Femur (tissue), 1 donor: Measurements from ENCODE around the gene CIAO2B.
"Not testable (repeated sequence)": the region's sequence is repeated elsewhere in the genome, so short reads cannot be mapped to it uniquely, and the experiment has no call there.

Experiments used
- DNase-seq: peaks from one replicate; pipeline ENCODE4 v3.0.0-alpha.2; 2017

The CIAO2B gene

GRCh38 chr16:66903544-66904427, 30.4 kb downstream of the CIAO2B start:
- no peak for DNase-seq

GRCh38 chr16:66902648-66903543, 31.3 kb downstream of the CIAO2B start:
- DNase-seq = peak; percentile 60

GRCh38 chr16:66901626-66902025, 32.6 kb downstream of the CIAO2B start:
- DNase-seq = peak; percentile 17

- peak; percentile 51 for DNase-seq
Observed at GRCh38 chr16:66900721-66901441, 33.3 kb downstream of the CIAO2B start.

GRCh38 chr16:66899945-66900710, 34.1 kb downstream of the CIAO2B start:
- DNase-seq = no peak

- no peak for DNase-seq
Observed at GRCh38 chr16:66899310-66899944, 34.8 kb downstream of the CIAO2B start.

GRCh38 chr16:66898933-66899309, 35.3 kb downstream of the CIAO2B start:
- DNase-seq = no peak

- no peak for DNase-seq
Observed at GRCh38 chr16:66898207-66898606, 36.0 kb downstream of the CIAO2B start.

GRCh38 chr16:66896682-66897081, 37.5 kb downstream of the CIAO2B start:
- DNase-seq = not testable (repeated sequence)

GRCh38 chr16:66895999-66896398, 38.2 kb downstream of the CIAO2B start:
- no peak for DNase-seq

- no peak for DNase-seq
Observed at GRCh38 chr16:66895689-66895979, 38.6 kb downstream of the CIAO2B start.

GRCh38 chr16:66894948-66895688, 39.1 kb downstream of the CIAO2B start:
- DNase-seq = peak; percentile 77

GRCh38 chr16:66894055-66894454, 40.1 kb downstream of the CIAO2B start:
- DNase-seq = no peak

GRCh38 chr16:66891797-66892196, 42.4 kb downstream of the CIAO2B start:
- DNase-seq = no peak

GRCh38 chr16:66891360-66891759, 42.8 kb downstream of the CIAO2B start:
- no peak for DNase-seq

- DNase-seq = no peak
Observed at GRCh38 chr16:66890799-66891198, 43.4 kb downstream of the CIAO2B start.

GRCh38 chr16:66889622-66890021, 44.6 kb downstream of the CIAO2B start:
- DNase-seq = no peak

- DNase-seq = no peak
Observed at GRCh38 chr16:66888647-66889615, 45.3 kb downstream of the CIAO2B start.

- no peak for DNase-seq
Observed at GRCh38 chr16:66886914-66887313, 47.3 kb downstream of the CIAO2B start.

GRCh38 chr16:66886321-66886720, 47.9 kb downstream of the CIAO2B start:
- DNase-seq = no peak
